GM19025 (cell line): ENCODE results near the gene VMO1.

ENCODE experiments used
- ATAC-seq: cut with Tn5 transposase; IDR thresholded peaks from one replicate; pipeline ENCODE4 v1.9.1; 2021; ENCODE audit warnings: mild to moderate bottlenecking, low read depth, moderate library complexity; ENCODE audit not compliant: unreplicated experiment

Gene VMO1

GRCh38 chr17:4766201-4766600 is 20.0 kb downstream of the VMO1 start:
- ATAC-seq = no peak

GRCh38 chr17:4764595-4764994 is 21.6 kb downstream of the VMO1 start:
- ATAC-seq = no peak

GRCh38 chr17:4759776-4760236 is 26.4 kb downstream of the VMO1 start:
- ATAC-seq = no peak

GRCh38 chr17:4753392-4753791 is 32.8 kb downstream of the VMO1 start:
- ATAC-seq = no peak

DNA sequence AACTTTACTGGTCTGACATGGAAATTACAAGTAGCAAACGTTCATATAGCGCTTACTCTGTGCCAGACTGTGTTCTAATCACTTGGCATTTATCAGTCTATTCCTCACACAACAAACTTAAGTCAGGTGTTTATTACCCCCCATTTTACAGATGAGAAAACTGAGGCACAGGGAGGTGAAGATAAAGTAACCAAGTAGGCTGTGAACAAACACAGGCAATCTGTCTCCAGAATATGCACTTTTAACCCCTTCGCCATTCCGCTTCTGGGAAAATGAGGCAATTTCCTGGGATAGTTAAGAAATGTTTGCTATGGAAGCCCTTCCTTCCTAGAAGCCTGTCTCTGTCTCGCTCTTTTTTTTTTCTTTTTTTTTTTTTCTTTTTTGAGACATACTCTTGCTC is 34.2 kb downstream of the VMO1 start:
- ATAC-seq = no peak

DNA sequence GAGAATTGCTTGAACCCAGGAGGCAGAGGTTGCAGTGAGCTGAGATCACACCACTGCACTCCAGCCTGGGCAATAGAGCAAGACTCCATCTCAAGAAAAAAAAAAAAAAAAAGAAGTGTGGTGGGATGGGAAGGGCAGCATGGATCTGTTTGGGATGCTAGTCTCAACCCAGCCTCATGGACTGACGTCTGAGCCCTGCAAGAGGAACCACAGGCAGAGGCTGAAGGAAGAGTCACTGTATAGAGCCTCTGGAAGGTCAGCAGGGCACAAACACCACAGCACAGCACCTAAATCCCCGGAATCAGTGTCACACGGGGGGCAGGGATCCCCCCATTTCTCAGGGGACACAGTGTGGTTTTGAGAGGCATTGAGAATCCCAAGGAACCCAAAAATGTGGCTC is 35.6 kb downstream of the VMO1 start:
- ATAC-seq = no peak

GRCh38 chr17:4748686-4749085 is 37.5 kb downstream of the VMO1 start:
- ATAC-seq = no peak

DNA sequence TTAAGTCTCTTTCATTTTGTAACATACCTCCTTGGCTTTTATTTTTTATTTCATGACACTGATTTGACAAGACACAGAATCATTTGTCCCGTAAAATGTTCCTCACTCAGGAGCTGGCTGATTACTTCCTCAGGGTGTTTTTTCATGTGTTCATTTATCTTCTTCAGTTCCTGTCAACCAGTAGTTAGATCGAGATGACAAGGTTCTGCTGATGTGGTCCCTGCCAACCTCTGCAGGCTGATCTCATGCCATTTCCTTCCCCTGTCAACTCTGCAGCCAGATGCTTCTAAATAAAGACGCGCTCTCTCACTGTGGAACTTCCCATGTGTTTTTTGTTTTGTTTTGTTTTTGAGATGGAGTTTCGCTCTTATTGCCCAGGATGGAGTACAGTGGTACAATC is 38.3 kb downstream of the VMO1 start:
- ATAC-seq = no peak

- ATAC-seq = no peak
Observed at GRCh38 chr17:4744999-4745969, 40.9 kb downstream of the VMO1 start.

DNA sequence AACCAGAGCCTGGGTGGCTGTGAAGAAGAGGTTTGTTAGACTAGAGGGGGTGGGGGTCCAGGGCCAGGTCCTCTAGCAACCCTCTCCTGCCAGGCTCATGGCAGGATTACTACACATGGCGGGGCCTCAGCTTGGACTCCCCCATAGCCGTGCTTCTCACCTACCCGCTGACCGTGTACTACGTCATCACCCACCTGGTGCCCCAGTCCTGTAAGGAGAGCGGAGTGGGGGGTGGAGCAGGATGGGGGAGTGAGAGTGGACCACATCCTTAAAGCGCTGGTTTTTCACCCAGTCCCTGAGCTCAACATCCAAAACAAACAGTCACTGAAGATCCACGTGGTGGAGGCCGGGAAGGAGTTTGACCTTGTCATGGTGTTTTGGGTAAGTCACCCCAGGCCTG is 42.3 kb downstream of the VMO1 start:
- no peak for ATAC-seq

- no peak for ATAC-seq
Observed at GRCh38 chr17:4743216-4743615, 42.9 kb downstream of the VMO1 start.

DNA sequence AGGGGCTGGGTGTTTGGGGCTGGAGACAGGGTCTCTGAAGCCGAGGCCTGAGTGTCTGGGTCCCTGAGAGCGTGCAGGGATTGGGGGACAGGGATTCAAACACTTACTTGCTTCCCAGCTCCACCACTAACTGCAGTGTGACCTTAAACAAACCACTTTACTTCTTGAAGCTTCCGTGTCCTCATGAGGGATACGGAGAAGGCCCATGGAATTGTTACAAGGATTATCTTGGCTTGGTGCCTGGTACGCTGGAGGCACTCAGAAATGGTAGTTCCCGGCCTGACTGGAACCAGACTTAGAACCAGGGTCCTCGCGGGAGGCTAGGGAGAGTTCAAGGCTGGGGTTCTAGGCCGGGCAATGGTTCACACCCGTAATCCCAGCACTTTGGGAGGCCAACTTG is 43.5 kb downstream of the VMO1 start:
- no peak for ATAC-seq

DNA sequence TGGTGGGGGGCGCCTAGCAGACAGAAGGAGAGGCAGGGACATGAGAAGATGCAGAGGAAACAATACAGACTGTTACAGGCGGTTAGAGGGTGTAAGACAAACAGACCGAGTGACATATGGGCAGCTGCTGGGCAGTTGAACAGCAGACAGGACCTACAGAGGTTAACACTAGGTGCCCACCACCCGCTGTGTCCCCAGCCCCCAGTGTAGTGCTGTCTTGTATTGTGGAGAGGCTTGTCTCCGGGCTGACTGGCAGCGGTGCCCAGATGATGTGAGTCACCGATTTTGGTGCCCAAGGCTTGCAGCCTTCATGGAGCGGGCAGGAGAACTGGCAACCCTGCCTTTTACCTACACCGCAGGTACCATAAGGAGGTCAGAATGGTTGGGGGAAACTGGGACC is 44.0 kb downstream of the VMO1 start:
- ATAC-seq = no peak

DNA sequence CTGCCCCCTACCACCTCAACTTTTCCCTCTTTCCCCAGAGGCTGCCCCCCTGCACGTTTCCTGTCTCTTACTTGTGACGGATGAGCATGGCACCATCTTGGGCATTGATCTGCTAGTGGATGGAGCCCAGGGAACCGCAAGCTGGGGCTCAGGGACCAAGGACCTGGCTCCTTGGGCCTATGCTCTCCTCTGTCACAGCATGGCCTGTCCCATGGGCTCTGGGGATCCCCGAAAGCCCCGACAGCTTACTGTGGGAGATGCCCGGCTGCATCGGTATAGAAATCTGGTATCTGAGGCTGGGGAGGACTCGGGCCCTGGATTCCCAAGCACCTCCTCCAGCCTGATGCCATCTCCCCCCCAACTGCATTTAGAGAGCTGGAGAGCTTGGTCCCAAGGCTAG is 44.6 kb downstream of the VMO1 start:
- ATAC-seq = no peak

- no peak for ATAC-seq
Observed at GRCh38 chr17:4740584-4740983, 45.6 kb downstream of the VMO1 start.

DNA sequence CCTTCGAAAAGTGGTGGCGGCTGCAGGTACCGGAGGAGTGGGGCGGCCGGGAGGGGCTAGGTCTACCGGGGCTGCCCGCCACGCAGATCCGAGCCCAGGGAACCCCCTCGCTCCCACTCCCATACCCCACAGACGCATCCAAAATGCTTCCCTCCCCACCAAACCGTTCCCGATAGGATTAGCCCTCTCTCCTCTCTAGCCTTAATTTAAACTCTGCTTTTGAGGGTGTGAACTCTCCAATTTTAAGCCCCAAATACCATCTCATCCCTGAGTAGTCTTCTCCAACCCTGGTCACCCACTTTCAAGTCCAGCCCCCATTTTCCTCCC is 46.2 kb downstream of the VMO1 start:
- ATAC-seq = no peak

GRCh38 chr17:4739122-4740024 is 46.8 kb downstream of the VMO1 start, which contains the start of the genes CXCL16 and ZMYND15:
CXCL16 (minus strand) TSS chr17:4739928; CDS start chr17:4739339, 589 bp downstream.
ZMYND15 (plus strand) TSS chr17:4739833; CDS start chr17:4740549, 716 bp downstream.
- no peak for ATAC-seq

DNA sequence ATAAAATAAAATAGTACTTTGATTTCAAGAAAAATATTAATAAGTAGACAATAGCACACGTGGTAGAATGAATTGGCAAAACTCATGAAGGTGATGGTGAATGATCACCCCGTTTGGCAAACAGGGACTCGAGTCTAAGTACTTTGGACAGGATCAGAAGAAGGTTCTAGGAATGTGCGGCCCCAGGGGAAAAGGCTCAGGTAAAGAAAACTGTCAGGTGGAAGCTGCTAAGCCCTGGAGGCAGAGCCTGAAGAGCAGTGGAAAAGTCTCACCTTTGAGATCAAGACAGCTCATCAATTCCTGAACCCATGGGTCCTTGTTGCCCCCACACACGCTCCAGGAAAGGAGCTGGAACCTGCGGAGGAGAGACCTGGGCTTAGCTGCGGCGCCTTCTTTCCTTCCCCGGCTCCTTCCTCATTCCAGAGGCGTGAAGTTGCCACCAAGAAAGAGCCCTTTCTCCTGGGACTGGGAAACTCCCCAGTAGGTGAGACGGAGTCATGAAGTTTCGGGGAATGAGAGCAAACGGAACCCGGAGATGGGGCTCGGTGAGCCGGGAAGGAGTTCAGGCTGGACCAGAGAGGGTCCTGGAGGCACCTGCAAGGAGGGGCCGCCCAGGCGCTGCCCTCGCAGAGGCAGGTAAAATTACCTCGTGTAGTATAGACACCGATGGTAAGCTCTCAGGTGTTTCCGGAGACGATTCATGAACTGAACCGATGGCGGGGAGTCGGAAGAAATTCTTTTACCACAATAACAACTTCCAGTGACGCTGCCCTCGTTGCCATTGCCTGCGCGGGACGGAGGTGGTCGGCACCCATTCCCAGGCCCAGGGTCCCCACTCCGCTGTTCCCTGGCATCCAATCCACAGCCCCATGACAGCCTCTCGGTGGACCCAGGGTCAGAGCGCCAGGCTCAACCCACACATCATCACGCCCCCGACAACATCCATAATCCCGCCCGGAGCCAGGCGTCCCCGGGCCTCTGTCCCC is 47.7 kb downstream of the VMO1 start:
- no peak for ATAC-seq

GRCh38 chr17:4735876-4736651 is 50.1 kb downstream of the VMO1 start:
- no peak for ATAC-seq
